GM18951 (cell line): ENCODE results near the gene DHX8.

Experiments
- POLR2A ChIP-seq: IDR thresholded peaks from 4 replicates; pipeline ENCODE4 v1.6.1; 2011; ENCODE audit warnings: mild to moderate bottlenecking; ENCODE audit not compliant: insufficient read length, insufficient read depth; ENCODE audit errors: extremely low read depth
- in situ Hi-C: fragments of 300-500 bp; cut with MboI; formaldehyde crosslinking; loops from one replicate; pipeline ENCODE4 v1.12.0; 2022; ENCODE audit warnings: low sequenced_read_pairs, mixed read lengths, inconsistent platforms; ENCODE audit not compliant: unreplicated experiment

DHX8 gene

GRCh38 chr17:43521389-43521788, 37.6 kb downstream of the DHX8 start:
- in situ Hi-C loops, result no loop called here
- TF ChIP-seq POLR2A, result no peak

GRCh38 chr17:43524945-43525575, 41.3 kb downstream of the DHX8 start:
- in situ Hi-C loops, result no loop called here

GRCh38 chr17:43526886-43527648, 43.3 kb downstream of the DHX8 start:
- in situ Hi-C loops, result no loop called here

More at GRCh38 chr17:43524945-43525575, 41.3 kb downstream of the DHX8 start:
- TF ChIP-seq POLR2A, result no peak

GRCh38 chr17:43528319-43528987, 44.7 kb downstream of the DHX8 start:
- in situ Hi-C loops, result no loop called here

More at GRCh38 chr17:43526886-43527648, 43.3 kb downstream of the DHX8 start:
- TF ChIP-seq POLR2A, result no peak

GRCh38 chr17:43528988-43529814, 45.4 kb downstream of the DHX8 start:
- no peak for TF ChIP-seq POLR2A
- in situ Hi-C loops, result no loop called here

More at GRCh38 chr17:43528319-43528987, 44.7 kb downstream of the DHX8 start:
- TF ChIP-seq POLR2A, result no peak

- in situ Hi-C loops, result no loop called here
- TF ChIP-seq POLR2A, result no peak
Observed at GRCh38 chr17:43529947-43530287, 46.1 kb downstream of the DHX8 start.

GRCh38 chr17:43530288-43531081, 46.7 kb downstream of the DHX8 start:
- TF ChIP-seq POLR2A, result no peak
- in situ Hi-C loops, result no loop called here

- TF ChIP-seq POLR2A, result no peak
- in situ Hi-C loops, result no loop called here
Observed at GRCh38 chr17:43531082-43531378, 47.3 kb downstream of the DHX8 start.

- in situ Hi-C loops, result no loop called here
- no peak for TF ChIP-seq POLR2A
Observed at GRCh38 chr17:43531955-43532354, 48.2 kb downstream of the DHX8 start.

GRCh38 chr17:43532581-43532980, 48.8 kb downstream of the DHX8 start:
- TF ChIP-seq POLR2A, result no peak

GRCh38 chr17:43533699-43534098, 49.9 kb downstream of the DHX8 start:
- in situ Hi-C loops, result no loop called here
- no peak for TF ChIP-seq POLR2A

More at GRCh38 chr17:43532581-43532980, 48.8 kb downstream of the DHX8 start:
- in situ Hi-C loops, result no loop called here

- in situ Hi-C loops, result no loop called here
- no peak for TF ChIP-seq POLR2A
Observed at GRCh38 chr17:43534909-43535308, 51.1 kb downstream of the DHX8 start.
